CD14-positive monocyte (primary cell): ENCODE measurements around the gene RPL11. TPM values are rescaled to one million over a fixed set of nuclear protein-coding genes. Genes with fewer than 3 reads are reported as not detected.

Experiments used
- DNase-seq, 3 donors: peaks; one replicate each; pipeline ENCODE4 v3.0.0-alpha.2; 2011 to 2022
- H2AFZ ChIP-seq: 2 replicates; pipeline ENCODE4 v1.6.0; 2012; ENCODE audit warnings: mild to moderate bottlenecking, low read depth, low read length, inconsistent platforms; ENCODE audit not compliant: insufficient read depth, poor library complexity, severe bottlenecking
- H3K27ac ChIP-seq, 2 donors: 1 replicate in 1 of 2; 2 replicates in 1 of 2; pipeline ENCODE4 v1.5.1; 2012 to 2013; ENCODE audit warnings: low read length in 2 of 2, control low read depth in 1 of 2, inconsistent platforms in 1 of 2, low read depth in 1 of 2, mild to moderate bottlenecking in 1 of 2
- H3K27me3 ChIP-seq, 2 donors: one replicate each; pipeline versions ENCODE4 v1.6.0 to v1.6.1; 2011 to 2013; ENCODE audit warnings: low read length in 2 of 2; ENCODE audit not compliant: control insufficient read depth in 2 of 2, insufficient read depth in 2 of 2
- H3K36me3 ChIP-seq, 2 donors: replicated peaks in 1 of 2; 1 replicate in 1 of 2; 2 replicates in 1 of 2; pipeline versions ENCODE4 v1.5.1 to v1.6.1; 2012 to 2013; ENCODE audit warnings: low read length in 2 of 2, control low read depth in 1 of 2, inconsistent platforms in 1 of 2, mild to moderate bottlenecking in 1 of 2; ENCODE audit not compliant: insufficient read depth in 2 of 2, control insufficient read depth in 1 of 2
- H3K4me1 ChIP-seq, 2 donors: 1 replicate in 1 of 2; 2 replicates in 1 of 2; pipeline versions ENCODE4 v1.5.1 to v1.6.1; 2012 to 2013; ENCODE audit warnings: low read length in 2 of 2, control low read depth in 1 of 2, inconsistent platforms in 1 of 2, mild to moderate bottlenecking in 1 of 2, moderate library complexity in 1 of 2; ENCODE audit not compliant: insufficient read depth in 2 of 2, control insufficient read depth in 1 of 2
- H3K4me2 ChIP-seq: replicated peaks from 2 replicates; pipeline ENCODE3; 2012; ENCODE audit warnings: low read length, moderate library complexity, mild to moderate bottlenecking; ENCODE audit not compliant: poor library complexity, severe bottlenecking; ENCODE audit errors: extremely low read depth
- H3K4me3 ChIP-seq, 3 experiments: fragments of 200-600 bp in 1 of 3; sonication (generic) in 1 of 3; replicated peaks in 1 of 3; 1 replicate in 2 of 3; 2 replicates in 1 of 3; pipeline ENCODE4 v1.5.1; 2011 to 2013; ENCODE audit warnings: low read length in 3 of 3, mild to moderate bottlenecking in 3 of 3, control low read depth in 2 of 3, low read depth in 2 of 3, inconsistent platforms in 1 of 3, moderate library complexity in 1 of 3
- H3K79me2 ChIP-seq: 2 replicates; pipeline ENCODE4 v1.6.0; 2012; ENCODE audit warnings: mild to moderate bottlenecking, control low read depth, inconsistent platforms, low read length, moderate library complexity; ENCODE audit not compliant: insufficient read depth
- H3K9ac ChIP-seq: 2 replicates; pipeline ENCODE4 v1.6.0; 2017; ENCODE audit warnings: low read length, mild to moderate bottlenecking; ENCODE audit not compliant: insufficient read depth, poor library complexity, severe bottlenecking
- H3K9me3 ChIP-seq, 2 donors: replicated peaks in 1 of 2; 1 replicate in 1 of 2; 2 replicates in 1 of 2; pipeline versions ENCODE4 v1.5.1 to v1.6.1; 2012 to 2013; ENCODE audit warnings: low read length in 2 of 2, control low read depth in 1 of 2; ENCODE audit not compliant: control insufficient read depth in 1 of 2, insufficient read depth in 1 of 2
- H4K20me1 ChIP-seq: 2 replicates; pipeline ENCODE4 v1.6.0; 2012; ENCODE audit warnings: mild to moderate bottlenecking, low read length, control low read depth, moderate library complexity; ENCODE audit not compliant: insufficient read depth
- H3K27ac Mint-ChIP-seq, 7 donors: one replicate each; pipeline ENCODE4 v1.8.0; 2020; ENCODE audit warnings: mild to moderate bottlenecking in 7 of 7, mixed read lengths in 7 of 7, moderate library complexity in 6 of 7, inconsistent platforms in 2 of 7
- H3K27me3 Mint-ChIP-seq, 3 donors: one replicate each; pipeline ENCODE4 v1.8.0; 2021 to 2022; ENCODE audit warnings: low read depth in 3 of 3, mild to moderate bottlenecking in 3 of 3, mixed read lengths in 3 of 3, moderate library complexity in 3 of 3, inconsistent platforms in 1 of 3
- H3K36me3 Mint-ChIP-seq, 2 donors: one replicate each; pipeline ENCODE4 v1.8.0; 2020; ENCODE audit warnings: mixed read lengths in 2 of 2, inconsistent platforms in 1 of 2, mild to moderate bottlenecking in 1 of 2
- H3K4me1 Mint-ChIP-seq: one replicate; pipeline ENCODE4 v1.8.0; 2020; ENCODE audit warnings: mild to moderate bottlenecking, mixed read lengths
- H3K4me3 Mint-ChIP-seq, 2 donors: one replicate each; pipeline ENCODE4 v1.8.0; 2020; ENCODE audit warnings: mild to moderate bottlenecking in 2 of 2, mixed read lengths in 2 of 2, moderate library complexity in 1 of 2
- H3K9me3 Mint-ChIP-seq, 7 donors: one replicate each; pipeline ENCODE4 v1.8.0; 2020 to 2022; ENCODE audit warnings: mixed read lengths in 7 of 7, mild to moderate bottlenecking in 6 of 7, moderate library complexity in 6 of 7, inconsistent platforms in 2 of 7
- CTCF ChIP-seq: fragments of 200-600 bp; IDR thresholded peaks from one replicate; pipeline ENCODE4 v1.8.0; 2022; ENCODE audit warnings: antibody characterized with exemption, mild to moderate bottlenecking
- WGBS: methylation state at CpG from one replicate; pipeline ENCODE4 v1.1.5; 2013; ENCODE audit warnings: missing lambda C conversion rate; ENCODE audit not compliant: insufficient coverage; 5-methylcytosine and 5-hydroxymethylcytosine counted together
- intact Hi-C, 2 donors: fragments of 100-400 bp; cut with micrococcal nuclease; formaldehyde crosslinking; loops; one replicate each; pipeline versions ENCODE4 v1.15.0 to v1.15.1; 2023
- polyA plus RNA-seq, 3 donors: library from polyadenylated mRNA; depleted of rRNA in 1 of 3; unstranded in 2 of 3; stranded (reverse) in 1 of 3; fragments of 300-500 nt in 2 of 3; fragments of >200 nt in 1 of 3; fragmentation: Illumina TruSeq in 2 of 3; gene quantifications; 1 replicate in 2 of 3; 2 replicates in 1 of 3; pipeline ENCODE4 v1.2.3, GENCODE V29; 2012 to 2021

Gene RPL11
- polyA plus RNA-seq, 3 donors = 542 to 923 (median 552) TPM

GRCh38 chr1:23718482-23718881, 26.9 kb downstream of the RPL11 start:
- Histone ChIP-seq H3K27me3 (no peaks in the 10 kb centered on the region), H2AFZ (no peak overlapping the region), H4K20me1 (peaks cover 3% of the 10 kb centered on the region), H3K4me2 (no peak overlapping the region), H3K27ac (no peak overlapping the region), H3K4me1 (peaks cover 0 to 3% of the 10 kb centered on the region in 2 donors), H3K9ac (no peak overlapping the region), H3K4me3 (no peak overlapping the region), H3K36me3 (peaks cover 0 to 9% of the 10 kb centered on the region in 2 donors), H3K79me2 (peaks cover 3% of the 10 kb centered on the region), H3K9me3 (no peaks in the 10 kb centered on the region)
- DNase-seq = no peak
- Mint-ChIP-seq H3K4me3 (no peak overlapping the region), H3K9me3 (no peaks in the 10 kb centered on the region), H3K27me3 (peaks cover 0 to 6% (median 0%) of the 10 kb centered on the region in 3 donors), H3K36me3 (peaks cover 3 to 6% of the 10 kb centered on the region in 2 donors), H3K4me1 (peaks cover 12% of the 10 kb centered on the region), H3K27ac (no peak overlapping the region)
- 100% methylated on average over 3 of the region's 3 CpGs for WGBS
- intact Hi-C loops = no loop called here
- peak; percentile 55 for TF ChIP-seq CTCF

GRCh38 chr1:23719162-23719820, 27.7 kb downstream of the RPL11 start:
- intact Hi-C loops = no loop called here
- peaks cover 0 to 9% of the 10 kb centered on the region in 2 donors for H3K36me3 ChIP-seq
- no peak overlapping the region for H2AFZ ChIP-seq
- no peaks in the 10 kb centered on the region for H3K27me3 ChIP-seq
- no peak overlapping the region for H3K9ac ChIP-seq
- no peaks in the 10 kb centered on the region for H3K79me2 ChIP-seq
- WGBS = 100% methylated on average over 1 of the region's 3 CpGs
- TF ChIP-seq CTCF = no peak
- no peak overlapping the region for H3K27ac ChIP-seq
- Mint-ChIP-seq H3K4me1 (peaks cover 17% of the 10 kb centered on the region), H3K36me3 (peaks cover 3 to 6% of the 10 kb centered on the region in 2 donors), H3K9me3 (no peaks in the 10 kb centered on the region), H3K27me3 (peaks cover 0 to 6% (median 0%) of the 10 kb centered on the region in 3 donors), H3K27ac (no peak overlapping the region), H3K4me3 (no peak overlapping the region)
- no peak overlapping the region for H3K4me3 ChIP-seq
- H3K9me3 ChIP-seq = no peaks in the 10 kb centered on the region
- H3K4me2 ChIP-seq = no peak overlapping the region
- peaks cover 3% of the 10 kb centered on the region for H4K20me1 ChIP-seq
- H3K4me1 ChIP-seq = peaks cover 3 to 10% of the 10 kb centered on the region in 2 donors
- no peak for DNase-seq
